Activated T-cell treated with anti-CD3 and anti-CD28 coated beads, Interleukin-2, amount 50 U/mL, for 24 hours (primary cell): Measurements from ENCODE around the gene GPC5.
"Not testable (repeated sequence)": the region's sequence is repeated elsewhere in the genome, so short reads cannot be mapped to it uniquely, and the experiment has no call there.

Source experiments
- DNase-seq: peaks from one replicate; pipeline ENCODE4 v3.0.0-alpha.2; 2020
- H3K27ac Mint-ChIP-seq: 2 replicates; pipeline ENCODE4 v1.8.0; 2020; ENCODE audit warnings: mild to moderate bottlenecking, mixed read lengths
- H3K27me3 Mint-ChIP-seq: 2 replicates; pipeline ENCODE4 v1.8.0; 2020; ENCODE audit warnings: mixed read lengths
- H3K36me3 Mint-ChIP-seq: 2 replicates; pipeline ENCODE4 v1.8.0; 2020; ENCODE audit warnings: low read depth, mixed read lengths
- H3K4me1 Mint-ChIP-seq: 2 replicates; pipeline ENCODE4 v1.8.0; 2020; ENCODE audit warnings: low read depth, mixed read lengths
- H3K4me3 Mint-ChIP-seq: 2 replicates; pipeline ENCODE4 v1.8.0; 2020; ENCODE audit warnings: mild to moderate bottlenecking, moderate library complexity, mixed read lengths
- H3K9me3 Mint-ChIP-seq: 2 replicates; pipeline ENCODE4 v1.8.0; 2020; ENCODE audit warnings: mixed read lengths

The GPC5 gene

DNA sequence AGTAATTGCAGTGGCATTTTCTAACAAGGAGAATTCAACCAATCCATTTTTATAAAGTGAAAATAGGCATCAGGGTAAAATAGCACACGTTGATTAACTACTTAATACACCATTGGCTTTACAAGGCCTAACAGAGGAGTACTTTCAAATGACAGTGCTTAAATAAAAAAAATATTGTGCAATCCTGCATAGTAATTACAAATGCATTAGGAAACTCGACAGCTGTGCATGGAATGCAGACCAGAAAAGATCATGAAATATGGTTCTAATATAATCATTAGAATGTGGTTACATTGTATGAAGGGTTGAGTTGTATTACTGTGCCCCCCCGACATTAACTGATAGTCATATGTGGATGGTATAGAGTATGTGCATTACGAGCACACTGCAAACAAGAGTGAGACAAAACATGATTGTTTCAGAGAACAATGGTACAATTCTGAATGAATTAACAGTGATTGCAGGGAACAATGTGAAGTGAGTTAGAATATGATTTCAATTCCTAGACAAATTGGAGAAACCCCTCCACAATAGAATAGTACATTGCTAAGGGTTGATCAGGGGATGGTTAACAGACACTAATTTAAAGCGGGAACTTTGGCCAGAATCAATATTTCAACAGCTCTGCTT, 270.6 kb downstream of the GPC5 start:
- no peaks in the 10 kb centered on the region for H3K36me3 Mint-ChIP-seq

DNA sequence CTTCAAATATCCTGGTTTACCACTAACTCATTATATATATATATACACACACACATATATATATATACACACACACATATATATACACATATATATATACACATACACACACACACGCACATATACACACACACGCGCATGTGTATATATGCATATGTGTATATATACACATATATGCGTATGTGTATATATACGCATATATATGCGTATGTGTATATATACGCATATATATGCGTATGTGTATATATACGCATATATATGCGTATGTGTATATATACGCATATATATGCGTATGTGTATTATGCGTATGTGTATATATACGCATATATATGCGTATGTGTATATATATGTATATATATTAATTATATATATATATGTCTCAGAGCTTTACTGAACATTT, 275.9 kb downstream of the GPC5 start:
- not testable (repeated sequence) for H3K4me1 Mint-ChIP-seq, H3K27me3 Mint-ChIP-seq, H3K4me3 Mint-ChIP-seq, H3K27ac Mint-ChIP-seq, H3K36me3 Mint-ChIP-seq, H3K9me3 Mint-ChIP-seq, DNase-seq

More for the DNA sequence above, 270.6 kb downstream of the GPC5 start:
- H3K27ac Mint-ChIP-seq, result no peak overlapping the region
- H3K27me3 Mint-ChIP-seq, result no peaks in the 10 kb centered on the region
- no peak for DNase-seq
- no peaks in the 10 kb centered on the region for H3K4me1 Mint-ChIP-seq
- H3K4me3 Mint-ChIP-seq, result no peak overlapping the region
- H3K9me3 Mint-ChIP-seq, result no peaks in the 10 kb centered on the region

DNA sequence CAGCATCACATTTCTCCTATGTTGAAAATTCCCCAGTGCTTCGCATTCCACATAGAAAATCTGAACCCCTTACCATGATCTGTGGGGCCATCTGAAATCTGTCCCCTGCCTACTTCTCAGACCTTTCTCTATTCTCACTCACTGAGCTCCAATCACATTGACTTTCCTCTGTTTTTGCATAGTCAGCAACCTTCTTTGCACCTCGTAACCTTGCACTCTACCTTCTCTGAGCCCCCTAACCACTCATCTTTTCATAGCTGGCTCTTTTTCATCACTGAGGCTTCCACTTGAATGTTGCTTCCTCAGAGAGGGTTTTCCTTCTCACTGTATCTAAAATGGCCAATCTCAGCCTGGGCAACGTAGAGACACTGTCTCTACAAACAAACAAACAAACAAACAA, 286.3 kb downstream of the GPC5 start:
- Mint-ChIP-seq H3K4me1 (no peaks in the 10 kb centered on the region), H3K27ac (no peak overlapping the region), H3K4me3 (no peak overlapping the region), H3K9me3 (no peaks in the 10 kb centered on the region), H3K36me3 (no peaks in the 10 kb centered on the region), H3K27me3 (no peaks in the 10 kb centered on the region)
- DNase-seq, result no peak

DNA sequence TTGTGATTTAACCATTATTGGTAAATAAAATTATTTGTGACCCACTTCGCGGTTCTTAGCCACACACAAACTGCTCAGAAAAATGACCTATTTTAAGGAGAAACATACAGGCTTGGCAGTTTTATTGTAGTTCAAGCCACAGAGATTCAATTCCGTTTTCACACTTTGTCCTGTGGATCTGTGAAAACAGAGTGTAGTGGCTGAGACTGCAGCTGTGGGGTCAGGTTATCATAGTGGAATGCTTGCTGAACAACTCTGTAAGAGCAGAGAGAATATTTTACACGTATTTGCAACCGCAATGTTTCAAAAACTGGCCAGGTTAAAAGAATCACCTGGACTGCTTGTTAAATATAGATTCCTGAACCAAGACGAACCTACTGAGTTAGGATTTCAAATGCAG, 292.5 kb downstream of the GPC5 start:
- no peak for DNase-seq
- no peak overlapping the region for H3K27ac Mint-ChIP-seq
- no peaks in the 10 kb centered on the region for H3K27me3 Mint-ChIP-seq
- no peaks in the 10 kb centered on the region for H3K36me3 Mint-ChIP-seq
- no peak overlapping the region for H3K4me3 Mint-ChIP-seq
- no peaks in the 10 kb centered on the region for H3K9me3 Mint-ChIP-seq
- H3K4me1 Mint-ChIP-seq, result no peaks in the 10 kb centered on the region

DNA sequence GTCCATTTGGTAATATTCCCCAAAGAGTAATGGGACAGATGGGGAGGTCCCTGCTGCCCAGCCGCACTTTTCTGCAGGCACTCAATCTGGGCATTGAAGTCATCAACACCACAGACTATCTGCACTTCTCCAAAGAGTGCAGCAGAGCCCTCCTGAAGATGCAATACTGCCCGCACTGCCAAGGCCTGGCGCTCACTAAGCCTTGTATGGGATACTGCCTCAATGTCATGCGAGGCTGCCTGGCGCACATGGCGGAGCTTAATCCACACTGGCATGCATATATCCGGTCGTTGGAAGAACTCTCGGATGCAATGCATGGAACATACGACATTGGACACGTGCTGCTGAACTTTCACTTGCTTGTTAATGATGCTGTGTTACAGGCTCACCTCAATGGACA, 295.0 kb downstream of the GPC5 start:
- Mint-ChIP-seq H3K4me3 (no peak overlapping the region), H3K4me1 (no peaks in the 10 kb centered on the region), H3K36me3 (no peaks in the 10 kb centered on the region), H3K27me3 (no peaks in the 10 kb centered on the region), H3K9me3 (no peaks in the 10 kb centered on the region), H3K27ac (no peak overlapping the region)
- no peak for DNase-seq

DNA sequence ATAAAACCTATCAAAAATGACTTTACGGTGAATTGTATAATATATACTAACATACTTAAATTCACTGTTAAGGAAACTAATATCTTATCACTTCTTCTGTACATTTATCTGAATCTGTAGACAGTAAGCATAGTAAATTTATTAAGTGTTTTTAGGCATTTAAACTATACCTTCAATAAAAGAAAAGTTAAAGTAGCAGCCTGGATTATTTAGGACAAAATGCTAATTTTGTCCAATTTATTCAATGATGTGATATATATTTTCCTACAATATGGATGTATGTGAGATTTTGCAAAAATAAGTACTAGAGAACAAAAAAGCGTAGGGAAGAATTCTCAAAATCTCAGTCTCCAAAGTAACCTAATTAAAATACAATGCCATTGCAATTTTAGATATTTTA, 299.9 kb downstream of the GPC5 start:
- H3K4me1 Mint-ChIP-seq, result no peaks in the 10 kb centered on the region
- no peaks in the 10 kb centered on the region for H3K9me3 Mint-ChIP-seq
- no peaks in the 10 kb centered on the region for H3K36me3 Mint-ChIP-seq
- H3K27me3 Mint-ChIP-seq, result no peaks in the 10 kb centered on the region
- H3K4me3 Mint-ChIP-seq, result no peak overlapping the region
- no peak overlapping the region for H3K27ac Mint-ChIP-seq
- no peak for DNase-seq

DNA sequence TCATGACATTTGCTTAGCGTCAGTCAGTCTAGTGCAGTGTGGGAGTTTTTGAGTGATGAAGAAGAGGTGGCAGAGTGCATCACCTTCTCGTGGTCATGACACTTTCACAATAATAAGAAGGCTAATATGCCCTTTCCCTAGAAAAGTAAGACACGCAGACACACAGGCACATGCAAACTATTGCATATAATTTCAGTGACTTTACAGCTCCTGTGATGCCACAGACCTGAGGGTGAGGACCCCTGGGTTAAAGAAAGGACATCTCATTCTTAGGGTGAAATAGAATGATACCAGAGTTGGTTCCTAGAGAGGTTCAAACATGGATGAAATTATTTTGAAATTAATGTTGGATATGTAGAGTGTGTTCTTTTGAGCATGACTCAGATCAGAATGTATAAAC, 300.3 kb downstream of the GPC5 start:
- Mint-ChIP-seq H3K9me3 (no peaks in the 10 kb centered on the region), H3K27ac (no peak overlapping the region), H3K4me1 (no peaks in the 10 kb centered on the region), H3K27me3 (no peaks in the 10 kb centered on the region), H3K4me3 (no peak overlapping the region), H3K36me3 (no peaks in the 10 kb centered on the region)
- no peak for DNase-seq

DNA sequence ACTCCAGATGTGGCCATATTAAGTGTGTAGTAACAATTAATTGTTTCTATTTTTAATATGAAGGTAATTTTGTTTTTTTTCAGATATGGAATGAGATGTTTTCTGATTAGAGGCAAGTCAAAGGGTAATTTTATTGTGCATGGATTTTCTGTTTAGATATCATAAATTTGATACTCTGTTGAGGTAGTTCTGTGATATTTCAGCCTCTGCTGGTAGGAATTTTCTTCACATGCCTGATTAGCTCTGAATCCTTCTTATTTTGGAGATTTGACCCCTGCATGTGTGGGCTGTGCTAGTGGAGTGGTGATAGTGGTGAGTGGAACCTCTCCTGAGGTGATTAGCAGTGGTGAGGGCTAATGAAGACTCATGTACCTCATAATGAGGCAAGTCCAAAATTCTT, 301.4 kb downstream of the GPC5 start:
- no peaks in the 10 kb centered on the region for H3K27me3 Mint-ChIP-seq
- no peaks in the 10 kb centered on the region for H3K4me1 Mint-ChIP-seq
- no peak overlapping the region for H3K27ac Mint-ChIP-seq
- no peaks in the 10 kb centered on the region for H3K9me3 Mint-ChIP-seq
- no peaks in the 10 kb centered on the region for H3K36me3 Mint-ChIP-seq
- no peak overlapping the region for H3K4me3 Mint-ChIP-seq
- DNase-seq, result no peak

DNA sequence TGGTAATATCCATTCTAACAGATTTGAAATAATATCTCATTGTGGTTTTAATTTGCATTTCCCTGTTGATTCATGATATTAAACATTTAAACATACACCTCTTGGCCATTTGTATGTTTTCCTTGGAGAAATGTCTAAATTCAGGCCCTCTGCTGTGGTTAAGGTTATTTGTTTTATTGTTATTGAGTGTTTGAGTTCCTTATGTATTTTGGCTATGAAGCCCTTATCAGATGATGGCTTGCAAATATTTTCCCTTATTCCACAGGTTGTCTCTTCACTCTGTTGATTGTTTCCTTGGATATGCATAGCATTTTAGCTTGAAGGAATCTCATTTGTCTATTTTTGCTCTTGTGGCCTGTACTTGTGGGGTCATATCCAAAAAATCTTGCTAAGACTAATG, 303.6 kb downstream of the GPC5 start:
- Mint-ChIP-seq H3K4me3 (no peak overlapping the region), H3K4me1 (no peaks in the 10 kb centered on the region), H3K27me3 (no peaks in the 10 kb centered on the region), H3K36me3 (no peaks in the 10 kb centered on the region), H3K9me3 (no peaks in the 10 kb centered on the region), H3K27ac (no peak overlapping the region)
- no peak for DNase-seq

DNA sequence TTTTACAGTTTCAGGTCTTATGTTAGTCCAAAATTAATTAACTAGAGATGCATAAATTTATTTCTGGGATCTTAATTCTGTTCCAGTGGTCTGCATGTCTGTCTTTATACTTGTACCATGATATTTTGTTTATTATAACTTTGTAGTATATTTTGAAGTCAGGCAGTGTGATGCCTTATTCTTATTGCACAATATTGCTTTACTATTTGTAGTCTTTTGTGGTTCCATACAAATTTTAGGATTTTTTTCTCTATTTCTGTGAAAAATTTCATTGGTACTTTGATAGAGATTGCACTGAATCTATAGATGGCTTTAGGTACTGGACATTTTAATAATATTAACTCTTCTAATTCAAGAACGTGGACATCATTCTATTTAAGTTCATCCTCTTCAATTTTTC, 304.0 kb downstream of the GPC5 start:
- no peak overlapping the region for H3K4me3 Mint-ChIP-seq
- no peaks in the 10 kb centered on the region for H3K36me3 Mint-ChIP-seq
- no peaks in the 10 kb centered on the region for H3K4me1 Mint-ChIP-seq
- H3K9me3 Mint-ChIP-seq, result no peaks in the 10 kb centered on the region
- H3K27ac Mint-ChIP-seq, result no peak overlapping the region
- no peaks in the 10 kb centered on the region for H3K27me3 Mint-ChIP-seq
- no peak for DNase-seq

DNA sequence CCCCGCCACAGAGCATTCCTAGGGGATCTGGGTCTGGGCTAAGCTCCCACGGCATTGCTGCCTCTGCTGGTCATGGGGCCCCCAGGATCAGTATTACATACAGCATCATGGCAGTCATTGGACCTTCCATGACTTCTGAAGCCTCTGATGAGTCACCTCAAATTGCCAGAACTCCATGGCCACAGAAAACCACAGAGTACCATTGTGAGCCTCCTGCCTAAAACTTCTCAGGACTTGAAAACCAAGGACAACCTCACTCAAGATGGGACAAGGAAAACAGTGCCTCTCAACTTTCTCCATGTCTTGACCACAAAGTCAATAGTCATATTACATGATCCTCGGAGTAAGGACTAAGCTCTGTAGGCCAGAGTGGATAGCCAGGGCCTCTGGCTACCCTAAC, 306.0 kb downstream of the GPC5 start:
- Mint-ChIP-seq H3K36me3 (no peaks in the 10 kb centered on the region), H3K27ac (no peak overlapping the region), H3K27me3 (no peaks in the 10 kb centered on the region), H3K4me3 (no peak overlapping the region), H3K4me1 (no peaks in the 10 kb centered on the region), H3K9me3 (no peaks in the 10 kb centered on the region)
- no peak for DNase-seq

DNA sequence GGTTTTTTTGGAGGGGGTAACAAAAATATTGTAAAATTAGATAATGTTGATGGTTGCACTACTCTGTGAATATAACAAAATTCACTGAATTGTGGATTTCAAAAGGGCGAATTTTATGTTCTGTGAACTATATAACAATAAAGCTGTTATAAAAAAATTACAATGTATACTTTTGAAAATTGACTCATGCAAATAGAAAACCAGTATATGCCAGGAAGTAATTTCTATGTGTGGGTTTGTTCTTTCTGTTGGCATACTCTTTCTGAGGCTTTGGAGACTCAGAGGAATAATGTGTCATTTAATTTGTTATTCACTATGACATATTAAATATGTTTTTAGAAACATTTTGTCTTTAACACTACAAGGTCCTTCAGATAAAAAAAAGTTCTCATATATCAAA, 310.1 kb downstream of the GPC5 start:
- Mint-ChIP-seq H3K4me1 (no peaks in the 10 kb centered on the region), H3K27me3 (no peaks in the 10 kb centered on the region), H3K36me3 (no peaks in the 10 kb centered on the region), H3K4me3 (no peak overlapping the region), H3K9me3 (no peaks in the 10 kb centered on the region), H3K27ac (no peak overlapping the region)
- DNase-seq, result no peak

DNA sequence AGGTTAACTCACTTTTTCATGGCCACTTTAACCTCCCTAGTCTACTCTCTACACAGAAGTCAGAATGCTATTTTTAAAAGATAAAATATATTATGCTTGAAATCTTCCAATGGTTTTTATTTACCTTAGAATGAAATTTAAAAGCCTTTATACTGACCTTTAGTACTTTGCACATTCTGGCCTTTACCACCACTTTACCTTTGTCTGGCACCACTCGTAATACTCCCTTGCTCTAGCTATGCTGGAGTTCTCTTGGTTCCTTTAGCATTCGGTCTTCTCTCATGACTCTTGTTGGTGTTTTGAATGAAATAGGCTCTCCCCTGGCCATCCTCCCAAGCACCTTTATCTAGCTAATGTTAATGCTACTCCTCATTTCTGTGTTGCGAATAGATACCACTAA, 310.8 kb downstream of the GPC5 start:
- H3K9me3 Mint-ChIP-seq, result no peaks in the 10 kb centered on the region
- H3K36me3 Mint-ChIP-seq, result no peaks in the 10 kb centered on the region
- H3K27me3 Mint-ChIP-seq, result no peaks in the 10 kb centered on the region
- H3K4me1 Mint-ChIP-seq, result no peaks in the 10 kb centered on the region
- H3K4me3 Mint-ChIP-seq, result no peak overlapping the region
- no peak for DNase-seq
- H3K27ac Mint-ChIP-seq, result no peak overlapping the region

DNA sequence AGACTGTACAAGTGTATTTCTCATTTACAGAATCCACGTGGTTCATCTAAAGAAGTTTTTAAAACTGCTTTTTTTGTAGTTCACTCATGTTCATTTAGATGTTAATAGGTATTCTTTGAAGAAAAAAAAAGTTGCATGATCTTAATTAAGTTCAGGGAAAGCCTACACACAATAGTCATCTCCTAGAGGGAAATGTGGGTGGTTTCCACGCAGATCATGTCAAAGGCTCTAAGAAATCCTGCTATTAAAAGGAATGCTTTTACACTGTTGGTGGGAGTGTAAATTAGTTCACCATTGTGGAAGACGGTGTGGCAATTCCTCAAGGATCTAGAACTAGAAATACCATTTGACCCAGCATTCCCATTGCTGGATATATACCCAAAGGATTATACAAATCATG, 312.3 kb downstream of the GPC5 start:
- H3K4me3 Mint-ChIP-seq, result no peak overlapping the region
- H3K27me3 Mint-ChIP-seq, result no peaks in the 10 kb centered on the region
- no peak for DNase-seq
- H3K4me1 Mint-ChIP-seq, result no peaks in the 10 kb centered on the region
- no peaks in the 10 kb centered on the region for H3K9me3 Mint-ChIP-seq
- no peak overlapping the region for H3K27ac Mint-ChIP-seq
- H3K36me3 Mint-ChIP-seq, result no peaks in the 10 kb centered on the region

DNA sequence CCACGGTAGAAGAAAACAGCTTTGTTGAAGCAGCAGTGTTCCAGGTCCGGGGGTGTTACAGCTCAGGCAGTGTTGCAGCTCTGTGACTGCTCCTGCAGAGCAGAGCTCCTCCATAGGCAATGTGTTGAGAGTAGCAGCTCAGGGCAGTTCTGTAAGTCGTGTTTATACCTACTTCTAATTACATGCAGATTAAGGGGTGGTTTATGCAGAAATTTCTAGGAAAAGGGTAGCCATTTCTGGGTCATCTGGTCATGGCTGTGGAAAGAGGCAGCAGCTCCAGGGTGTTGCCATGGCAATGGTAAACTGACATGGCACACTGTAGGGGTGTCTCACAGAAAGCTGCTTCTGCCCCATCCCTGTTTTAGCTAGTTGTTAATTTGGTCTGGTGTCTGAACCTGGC, 316.4 kb downstream of the GPC5 start:
- Mint-ChIP-seq H3K36me3 (no peaks in the 10 kb centered on the region), H3K9me3 (no peaks in the 10 kb centered on the region), H3K4me3 (no peak overlapping the region), H3K4me1 (no peaks in the 10 kb centered on the region), H3K27ac (no peak overlapping the region), H3K27me3 (no peaks in the 10 kb centered on the region)
- no peak for DNase-seq

DNA sequence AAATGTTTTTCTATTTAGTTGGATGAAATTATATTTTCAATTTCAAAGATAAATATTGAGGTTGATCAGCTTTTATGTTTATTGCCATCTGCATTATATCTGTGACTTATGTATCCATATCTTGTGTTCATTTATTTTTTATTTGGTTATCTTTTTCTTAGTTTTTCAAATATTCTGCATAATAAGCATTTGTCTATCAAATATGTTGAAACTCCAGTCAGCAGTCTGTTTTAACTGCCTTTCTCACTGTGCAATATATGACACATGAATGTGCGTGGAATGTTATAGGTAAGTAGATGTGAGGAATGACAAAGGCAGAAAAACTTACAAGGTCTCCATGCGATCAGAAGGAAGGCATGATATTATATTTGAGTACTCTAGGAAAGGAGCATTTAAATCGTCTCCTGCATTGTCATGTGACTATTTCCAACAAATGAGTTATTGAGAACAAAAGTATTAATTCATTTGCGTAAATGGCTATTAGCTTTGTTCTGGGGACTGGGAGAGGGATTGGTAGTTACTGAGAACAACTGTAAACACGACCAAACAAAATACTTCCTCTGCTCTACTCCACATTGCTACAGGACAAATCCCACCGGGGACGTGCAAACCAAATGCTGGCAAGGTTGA, 318.1 kb downstream of the GPC5 start:
- Mint-ChIP-seq H3K36me3 (no peaks in the 10 kb centered on the region), H3K27me3 (no peaks in the 10 kb centered on the region), H3K4me3 (no peak overlapping the region), H3K27ac (no peak overlapping the region), H3K4me1 (no peaks in the 10 kb centered on the region), H3K9me3 (no peaks in the 10 kb centered on the region)
- DNase-seq, result no peak
